Measurements from ENCODE around the gene CACNA2D3.

CACNA2D3 gene

GRCh38 chr3:54745843-54746242 lies 623.5 kb downstream of the CACNA2D3 start:
- DNase-seq (ENCODE audit: low read depth in 2 of 2), result no peak

DNA sequence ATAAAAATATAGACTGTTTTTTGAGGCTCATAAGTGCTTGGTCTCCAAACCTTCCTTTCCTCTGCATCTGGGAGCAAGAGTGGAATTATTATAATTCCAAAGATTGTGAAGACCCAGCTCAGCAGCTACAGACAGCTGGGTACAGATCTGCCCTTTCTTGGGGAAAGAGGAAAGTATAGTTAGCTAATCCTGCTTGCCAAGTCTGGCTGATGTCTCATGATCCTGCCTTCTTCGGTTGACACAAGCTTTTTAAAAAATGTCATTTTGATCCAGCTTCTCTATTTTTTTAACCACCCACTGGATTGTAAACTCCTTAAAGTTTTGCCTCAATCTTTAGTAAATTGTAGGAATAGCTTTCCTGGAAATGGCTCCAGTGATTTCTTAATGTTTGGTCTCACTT lies 624.4 kb downstream of the CACNA2D3 start:
- DNase-seq (ENCODE audit: low read depth in 2 of 2), result no peak

GRCh38 chr3:54755756-54756155 lies 633.4 kb downstream of the CACNA2D3 start:
- DNase-seq (ENCODE audit: low read depth in 2 of 2), result no peak

DNA sequence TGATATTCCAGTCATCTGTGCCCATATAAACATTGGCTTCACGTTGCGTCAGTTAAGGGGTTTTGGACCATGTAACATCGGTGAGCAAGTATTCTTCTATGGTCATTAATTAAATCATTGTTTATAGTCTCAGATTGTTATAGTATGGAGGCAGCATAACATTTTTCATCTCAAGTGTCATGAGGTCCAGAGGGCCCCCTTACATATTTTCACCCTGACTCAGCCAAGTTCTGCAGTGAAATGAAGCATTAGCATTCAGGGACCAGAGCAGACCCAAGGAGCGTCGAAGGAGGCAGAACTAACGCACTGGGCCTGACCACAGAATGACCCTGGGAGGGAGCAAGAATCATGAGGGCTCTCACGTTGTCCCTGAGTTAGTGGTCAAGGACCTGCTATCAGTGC lies 634.0 kb downstream of the CACNA2D3 start:
- DNase-seq (ENCODE audit: low read depth in 2 of 2), result no peak

- no peak for DNase-seq (ENCODE audit: low read depth in 2 of 2)
Observed at GRCh38 chr3:54758461-54758860, 636.1 kb downstream of the CACNA2D3 start.

GRCh38 chr3:54759166-54759565 lies 636.8 kb downstream of the CACNA2D3 start:
- no peak for DNase-seq (ENCODE audit: low read depth in 2 of 2)

DNA sequence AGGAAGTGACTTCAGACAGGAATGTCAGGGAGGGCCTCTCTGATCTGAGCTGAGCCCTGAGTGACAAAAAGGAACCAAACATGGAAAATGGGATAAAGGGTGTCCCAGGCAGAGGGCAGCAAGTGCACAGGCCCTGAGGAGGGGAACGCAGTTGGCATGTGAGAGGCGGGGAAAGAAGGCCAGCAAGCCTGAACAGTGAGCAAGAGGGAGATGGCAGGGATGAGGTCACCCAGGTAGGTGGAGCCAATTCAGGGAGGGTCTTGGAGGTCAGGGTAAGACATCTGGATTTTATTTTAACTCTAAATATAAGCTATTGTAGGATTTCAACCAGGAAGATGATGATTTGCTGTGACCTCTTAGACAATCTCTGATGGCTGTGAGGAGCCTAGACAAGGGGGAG lies 637.8 kb downstream of the CACNA2D3 start:
- no peak for DNase-seq (ENCODE audit: low read depth in 2 of 2)

DNA sequence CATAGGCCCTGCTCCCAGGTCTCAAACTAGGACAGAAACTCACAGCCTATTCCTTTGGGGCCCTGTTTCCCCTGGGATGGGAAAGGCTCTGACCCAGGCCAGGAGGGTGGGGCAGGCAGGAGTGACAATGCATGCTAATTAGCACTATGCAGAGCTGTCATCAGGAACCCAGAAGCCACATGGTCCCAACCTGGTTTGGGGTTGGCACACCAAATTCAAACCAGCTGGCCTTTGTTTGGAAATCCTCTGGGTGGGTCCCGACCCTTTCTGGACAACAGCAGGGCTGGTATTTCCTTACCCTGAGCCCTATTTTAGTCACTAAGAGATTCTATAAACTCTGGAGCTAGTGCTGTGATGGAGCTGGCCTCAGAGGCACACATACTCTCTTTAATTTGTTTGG lies 639.3 kb downstream of the CACNA2D3 start:
- no peak for DNase-seq (ENCODE audit: low read depth in 2 of 2)

DNA sequence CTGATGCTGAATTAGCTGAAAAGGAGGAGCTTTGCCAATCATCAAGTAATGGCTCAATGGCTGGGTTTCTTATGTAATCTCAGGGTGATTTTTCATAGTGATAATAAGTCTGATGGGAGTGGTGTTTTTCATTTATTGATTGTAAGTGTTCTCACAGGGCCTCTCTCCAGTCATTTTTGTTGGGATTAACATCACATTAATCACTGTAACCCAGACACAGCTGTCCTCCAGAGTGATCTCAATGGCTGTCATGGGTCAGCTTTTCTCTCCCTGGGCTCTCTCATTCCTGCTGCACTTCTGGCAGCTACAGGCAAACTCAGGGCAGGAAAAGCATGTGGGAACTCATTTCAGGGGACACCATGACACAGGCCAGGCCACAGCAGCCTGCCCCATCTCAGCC lies 642.6 kb downstream of the CACNA2D3 start:
- no peak for DNase-seq (ENCODE audit: low read depth in 2 of 2)

- DNase-seq (ENCODE audit: low read depth in 2 of 2), result no peak
Observed at GRCh38 chr3:54771050-54771449, 648.7 kb downstream of the CACNA2D3 start.

- no peak for DNase-seq (ENCODE audit: low read depth in 2 of 2)
Observed at GRCh38 chr3:54772051-54772450, 649.7 kb downstream of the CACNA2D3 start.

DNA sequence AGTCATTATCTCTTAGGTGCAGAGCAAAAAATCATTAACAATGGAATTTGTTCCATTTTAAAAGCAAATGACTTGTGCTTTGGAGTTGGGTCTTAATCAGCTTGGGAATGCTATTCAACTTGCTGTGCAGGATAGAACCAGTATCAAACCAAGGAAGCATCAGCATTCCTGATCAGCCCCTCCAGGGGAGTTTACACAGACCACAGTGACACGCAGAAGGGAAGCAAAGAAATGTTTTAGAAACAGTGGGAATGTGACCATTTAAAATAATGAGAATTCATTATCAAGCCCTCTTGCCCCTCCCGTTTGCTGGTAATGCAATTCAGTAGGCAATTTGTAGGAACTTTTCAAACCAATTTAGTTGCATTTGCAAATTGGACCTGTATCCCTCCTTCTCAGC lies 650.4 kb downstream of the CACNA2D3 start:
- DNase-seq (ENCODE audit: low read depth in 2 of 2), result no peak

- no peak for DNase-seq (ENCODE audit: low read depth in 2 of 2)
Observed at GRCh38 chr3:54773271-54773670, 650.9 kb downstream of the CACNA2D3 start.

- DNase-seq (ENCODE audit: low read depth in 2 of 2), result no peak
Observed at GRCh38 chr3:54776601-54777000, 654.2 kb downstream of the CACNA2D3 start.

- no peak for DNase-seq (ENCODE audit: low read depth in 2 of 2)
Observed at GRCh38 chr3:54777141-54777540, 654.8 kb downstream of the CACNA2D3 start.

DNA sequence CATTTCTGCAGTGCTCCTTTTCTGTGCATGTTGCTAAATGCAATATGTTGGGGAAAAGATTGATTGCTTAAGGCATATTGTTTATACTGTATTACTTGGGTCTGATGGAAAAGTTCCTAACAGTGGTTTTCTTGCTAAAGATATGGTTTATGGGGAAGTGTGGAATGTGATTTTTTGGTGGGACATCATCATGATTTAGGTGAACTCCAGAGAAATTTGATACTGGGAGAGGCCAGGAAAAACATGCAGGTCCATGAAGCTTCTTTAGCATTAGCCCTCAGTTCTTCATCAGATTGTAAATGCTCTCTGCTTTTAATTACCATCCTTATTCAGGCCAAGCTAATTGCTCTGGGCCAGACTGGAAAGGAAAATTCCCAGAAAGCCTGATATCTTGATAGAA lies 658.0 kb downstream of the CACNA2D3 start:
- DNase-seq (ENCODE audit: low read depth in 2 of 2), result no peak

DNA sequence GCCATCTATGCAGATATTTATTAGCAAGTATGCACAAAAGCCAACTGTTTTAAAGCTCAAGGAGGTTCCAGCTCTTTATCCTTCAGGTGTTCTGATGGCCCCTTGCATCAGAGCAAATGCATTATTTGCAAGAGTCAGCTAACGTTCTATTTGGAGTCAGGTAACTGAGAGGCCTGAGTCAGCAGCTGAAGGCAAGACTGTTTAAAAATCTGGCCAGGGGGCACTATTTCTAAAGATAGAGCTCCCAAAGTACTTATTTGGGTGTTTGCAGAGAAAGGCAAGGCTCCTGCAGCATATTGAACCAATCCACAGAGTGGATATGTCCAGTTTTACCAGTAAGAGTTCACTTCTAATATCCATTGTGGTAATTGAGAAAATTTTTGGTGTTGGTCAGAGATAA lies 659.4 kb downstream of the CACNA2D3 start:
- no peak for DNase-seq (ENCODE audit: low read depth in 2 of 2)

DNA sequence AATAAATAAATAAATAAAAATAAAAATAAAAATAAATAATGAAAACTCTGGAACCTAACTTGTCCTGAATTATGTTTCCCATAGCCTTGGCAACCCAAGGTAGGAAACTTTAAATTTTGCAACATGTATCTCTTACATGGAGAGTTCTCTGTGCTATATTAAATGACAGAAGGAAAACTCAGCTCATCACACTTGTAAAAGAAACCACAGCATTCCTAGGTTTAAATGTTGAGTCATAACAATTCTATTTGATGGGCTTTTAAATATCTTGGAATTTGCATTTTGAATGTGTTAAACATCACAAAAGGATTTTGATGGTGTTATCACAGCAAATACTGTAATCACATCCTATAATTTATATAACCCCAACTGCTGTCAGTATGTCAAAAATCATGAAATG lies 661.3 kb downstream of the CACNA2D3 start:
- no peak for DNase-seq (ENCODE audit: low read depth in 2 of 2)

DNA sequence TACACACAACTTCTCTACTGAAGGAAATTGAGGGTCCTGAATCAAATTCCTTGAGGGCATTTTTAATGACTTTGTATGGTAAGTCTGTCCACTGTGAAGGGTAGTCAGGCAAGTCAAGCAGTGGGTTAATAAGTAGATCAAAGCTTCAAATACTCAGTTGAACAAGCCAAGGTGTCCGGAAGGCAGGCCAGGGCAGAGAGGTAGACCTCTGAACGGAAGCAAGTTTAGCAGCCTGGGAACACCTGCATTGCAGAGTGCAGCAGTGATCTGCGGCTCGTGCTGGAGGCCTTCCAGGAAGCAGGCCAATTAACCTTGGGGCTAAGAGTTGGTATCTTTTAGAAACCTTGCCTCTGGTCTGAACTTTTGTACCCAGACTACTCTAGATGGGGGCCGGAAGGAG lies 661.7 kb downstream of the CACNA2D3 start:
- no peak for DNase-seq (ENCODE audit: low read depth in 2 of 2)

DNA sequence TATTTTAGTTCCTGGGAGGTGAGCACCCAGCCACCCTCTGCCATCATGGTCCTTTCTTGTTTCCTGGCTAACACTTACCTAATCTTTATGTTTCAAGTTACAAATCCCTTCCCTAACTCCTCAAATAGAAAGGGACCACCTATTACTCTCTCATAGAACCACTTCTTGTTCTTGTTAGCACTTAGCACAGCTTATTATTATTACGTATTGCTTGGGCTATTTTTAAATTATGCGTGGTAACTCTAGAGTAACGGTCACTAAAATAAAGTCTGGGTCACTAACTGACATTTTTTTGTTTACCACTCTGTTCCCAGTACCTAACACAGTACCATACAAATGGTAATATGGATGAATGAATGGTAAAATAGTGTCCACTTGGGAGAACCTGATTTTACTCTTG lies 663.6 kb downstream of the CACNA2D3 start:
- no peak for DNase-seq (ENCODE audit: low read depth in 2 of 2)

DNA sequence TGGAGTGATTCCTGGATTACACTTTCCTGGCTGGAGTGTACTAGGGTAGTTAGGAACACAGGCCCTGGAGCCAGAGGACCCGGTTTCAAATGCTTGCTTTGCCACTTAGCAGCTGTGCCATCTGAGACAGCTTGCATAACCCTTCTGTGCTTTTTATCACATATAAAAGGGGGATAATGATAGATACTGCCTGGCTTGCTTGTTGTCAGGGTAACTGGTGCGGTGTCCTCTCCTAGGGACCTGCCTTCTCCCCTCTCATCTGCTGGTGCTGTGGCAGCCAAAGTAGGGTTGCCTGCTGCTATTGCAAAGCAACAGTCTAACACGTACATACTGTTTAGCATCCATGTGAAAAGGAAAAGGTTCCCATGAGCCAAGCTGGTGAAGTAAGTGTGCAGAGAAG lies 667.7 kb downstream of the CACNA2D3 start:
- no peak for DNase-seq (ENCODE audit: low read depth in 2 of 2)

DNA sequence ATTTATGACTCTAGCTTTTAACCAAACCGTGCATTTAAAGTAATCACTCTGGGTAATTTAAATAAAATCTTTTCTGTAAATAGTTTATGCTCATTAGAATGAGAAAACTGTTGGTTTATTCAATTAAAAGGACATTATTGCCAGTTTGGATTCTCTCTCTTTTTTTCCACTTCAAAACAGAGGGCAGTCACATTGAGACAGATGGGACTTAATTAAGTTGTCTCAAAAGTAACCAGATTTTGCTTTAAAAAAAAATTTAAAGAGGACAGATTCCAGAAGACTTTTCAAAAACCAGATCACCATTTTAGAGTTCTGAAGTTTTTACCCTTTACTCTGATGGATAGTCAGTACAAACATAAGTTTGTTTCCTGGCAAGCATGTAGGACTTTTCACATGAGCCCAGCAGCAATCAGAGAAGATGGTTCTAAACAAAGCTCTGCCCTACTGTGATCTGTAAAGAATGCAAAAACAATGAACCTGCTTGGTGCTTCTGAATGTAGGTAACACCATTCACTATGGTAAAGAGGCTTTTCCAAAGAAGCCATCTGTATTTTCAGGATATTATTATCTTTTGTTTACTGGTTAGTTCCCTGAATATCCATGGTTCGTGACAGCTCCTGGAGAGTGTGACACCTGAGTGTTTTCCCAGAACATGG lies 669.3 kb downstream of the CACNA2D3 start:
- DNase-seq (ENCODE audit: low read depth in 2 of 2), result no peak

GRCh38 chr3:54792584-54792983 lies 670.2 kb downstream of the CACNA2D3 start:
- no peak for DNase-seq (ENCODE audit: low read depth in 2 of 2)

DNA sequence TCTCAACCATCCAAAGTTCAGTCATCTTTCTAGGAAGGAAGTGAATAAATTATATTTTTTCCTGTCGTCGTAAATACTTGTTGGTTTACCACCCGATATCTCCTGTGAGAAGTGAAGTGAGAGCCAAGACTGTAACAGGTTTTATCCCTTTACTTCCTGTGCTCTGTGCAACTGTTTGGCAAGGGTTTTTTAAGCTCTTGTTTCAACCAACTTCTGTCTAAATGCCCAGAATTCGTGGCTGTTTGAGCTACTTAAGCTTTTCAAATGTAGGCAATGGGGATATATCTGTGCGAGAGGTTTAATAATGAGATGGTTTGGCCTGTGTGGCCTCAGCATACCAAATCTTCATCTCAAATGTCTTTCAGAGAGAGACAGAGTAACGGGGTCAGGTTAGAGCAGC lies 670.8 kb downstream of the CACNA2D3 start:
- no peak for DNase-seq (ENCODE audit: low read depth in 2 of 2)
